GM18907 (cell line): ENCODE data around the gene CCDC157.

Experiments
- ATAC-seq: cut with Tn5 transposase; IDR thresholded peaks from one replicate; pipeline ENCODE4 v1.9.1; 2021; ENCODE audit warnings: mild to moderate bottlenecking, moderate library complexity; ENCODE audit not compliant: unreplicated experiment

Gene CCDC157

GRCh38 chr22:30411780-30412179 is 55.0 kb downstream of the CCDC157 start:
- no peak for ATAC-seq

- ATAC-seq: no peak
Measured at GRCh38 chr22:30413001-30413400, 56.2 kb downstream of the CCDC157 start.

- ATAC-seq: no peak
Measured at GRCh38 chr22:30413745-30414524, 57.1 kb downstream of the CCDC157 start.

GRCh38 chr22:30414525-30415047 is 57.8 kb downstream of the CCDC157 start:
- no peak for ATAC-seq

- no peak for ATAC-seq
Measured at GRCh38 chr22:30416403-30416802, 59.6 kb downstream of the CCDC157 start.

- no peak for ATAC-seq
Measured at GRCh38 chr22:30416837-30417236, 60.0 kb downstream of the CCDC157 start.

- no peak for ATAC-seq
Measured at GRCh38 chr22:30420347-30421125, 63.7 kb downstream of the CCDC157 start.

GRCh38 chr22:30421695-30422480 is 65.1 kb downstream of the CCDC157 start:
- ATAC-seq: no peak

GRCh38 chr22:30422481-30423300 is 65.9 kb downstream of the CCDC157 start:
- ATAC-seq: no peak

GRCh38 chr22:30423301-30423958 is 66.6 kb downstream of the CCDC157 start:
- peak; percentile 31 for ATAC-seq

- peak; percentile 78 for ATAC-seq
Measured at GRCh38 chr22:30423959-30424533, 67.2 kb downstream of the CCDC157 start.

- ATAC-seq: no peak
Measured at GRCh38 chr22:30424534-30425326, 67.9 kb downstream of the CCDC157 start.

- ATAC-seq: no peak
Measured at GRCh38 chr22:30425327-30425615, 68.5 kb downstream of the CCDC157 start.

- ATAC-seq: no peak
Measured at GRCh38 chr22:30425616-30426387, 69.0 kb downstream of the CCDC157 start, which contains the start of gene MTFP1. Gene MTFP1, plus strand, starts transcription at chr22:30425768. Its CDS starts 112 bp downstream, at chr22:30425880.
